Fibroblast of gingiva (primary cell): ENCODE data around the gene RUSC1.
A peak's percentile ranks its signal among the peaks of the same experiment; 100 is the strongest.
"Not testable (repeated sequence)": the region's sequence is repeated elsewhere in the genome, so short reads cannot be mapped to it uniquely, and the experiment has no call there.

Source experiments
- DNase-seq: peaks from one replicate; pipeline ENCODE4 v3.0.0-alpha.2; 2011; ENCODE audit warnings: low read depth

RUSC1 gene

DNA sequence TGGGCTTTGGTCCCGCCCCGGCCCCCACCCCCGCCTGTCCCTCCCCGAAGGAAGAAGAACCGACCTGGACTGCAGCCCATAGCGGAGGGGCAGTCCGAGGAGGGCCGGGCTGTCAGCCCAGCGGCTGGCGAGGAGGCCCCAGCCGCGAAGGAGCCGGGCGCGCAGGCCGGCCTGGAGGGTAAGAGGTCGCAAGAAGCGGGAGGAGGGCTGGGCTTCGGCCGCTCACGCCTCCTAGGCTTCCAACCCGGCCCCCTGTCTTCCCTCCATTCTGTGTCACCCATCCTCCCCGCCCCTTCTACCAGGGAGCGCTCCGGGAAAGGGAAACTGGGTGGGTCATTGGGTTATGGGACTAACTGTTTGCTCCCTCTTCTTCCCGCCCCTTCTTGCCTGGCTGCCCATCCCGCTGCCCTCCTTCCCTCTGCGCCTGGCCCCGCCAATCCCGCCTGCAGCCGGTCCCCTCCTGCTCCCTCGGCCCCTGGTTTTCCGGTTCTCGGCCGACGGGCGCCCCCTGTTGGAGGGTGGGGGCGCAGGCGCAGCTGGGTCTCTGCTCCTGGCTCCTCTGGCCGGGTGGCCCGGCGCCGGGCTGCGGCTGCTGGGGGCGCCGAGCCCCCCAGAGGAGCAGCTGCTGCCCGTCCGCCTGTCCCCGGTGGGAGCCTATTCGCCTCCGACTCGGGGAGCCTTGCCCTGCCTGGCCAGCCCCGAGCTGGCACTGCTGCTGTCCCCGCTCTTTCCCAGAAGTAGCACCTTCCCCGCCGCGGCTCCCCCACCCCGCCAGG lies 2.4 kb downstream of the RUSC1 start:
- DNase-seq: peak; percentile 98

DNA sequence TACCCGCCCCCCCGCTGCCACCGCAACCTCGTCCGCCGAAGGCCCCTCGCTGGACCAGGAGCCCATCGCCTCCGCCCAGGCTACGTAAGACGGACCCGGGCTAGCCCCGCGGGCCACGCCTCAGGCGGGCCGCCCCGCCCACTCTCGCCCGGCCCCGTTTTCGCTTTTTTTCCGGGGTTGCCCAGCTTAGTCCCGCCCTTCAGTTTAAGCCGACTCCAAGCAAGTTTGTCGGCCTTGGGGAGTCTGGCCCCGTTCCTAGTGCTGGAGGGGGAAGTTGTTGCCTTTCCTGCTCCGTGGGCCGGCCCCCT lies 3.0 kb downstream of the RUSC1 start:
- peak; percentile 92 for DNase-seq

DNA sequence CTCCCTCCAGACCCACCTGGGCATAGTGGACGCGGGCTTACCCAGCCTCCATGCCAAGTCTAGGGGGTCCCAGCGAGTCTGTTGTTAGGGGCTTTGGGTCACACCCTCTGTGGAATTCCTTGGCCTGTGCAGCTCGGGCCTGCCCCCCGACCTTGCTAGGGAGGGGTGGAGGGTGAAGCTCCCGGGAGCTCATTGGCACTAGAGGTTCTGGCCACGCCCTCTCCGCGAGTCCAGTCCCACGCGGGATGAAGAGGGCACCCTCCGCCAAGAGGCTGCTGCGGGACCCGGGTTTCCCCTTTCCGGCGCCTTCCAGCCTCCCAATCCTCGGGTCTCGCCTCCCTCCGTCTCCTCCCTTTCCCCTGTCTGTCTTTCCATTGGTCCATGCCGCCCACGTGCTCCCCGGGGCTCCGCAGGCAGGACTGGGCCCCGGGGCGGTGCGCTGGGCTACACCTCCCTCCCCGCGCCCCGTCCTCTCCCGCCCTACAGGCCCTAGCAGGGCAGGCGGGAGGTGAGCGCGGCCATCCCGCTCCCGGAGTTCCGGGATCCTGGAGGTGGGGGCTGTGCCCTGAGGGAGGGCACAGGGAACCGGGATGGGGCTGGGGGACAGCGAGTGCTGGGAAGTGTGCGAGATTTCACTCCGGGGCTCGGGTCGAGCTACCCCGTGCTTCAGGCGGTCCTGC lies 3.5 kb downstream of the RUSC1 start:
- DNase-seq: peak; percentile 98

DNA sequence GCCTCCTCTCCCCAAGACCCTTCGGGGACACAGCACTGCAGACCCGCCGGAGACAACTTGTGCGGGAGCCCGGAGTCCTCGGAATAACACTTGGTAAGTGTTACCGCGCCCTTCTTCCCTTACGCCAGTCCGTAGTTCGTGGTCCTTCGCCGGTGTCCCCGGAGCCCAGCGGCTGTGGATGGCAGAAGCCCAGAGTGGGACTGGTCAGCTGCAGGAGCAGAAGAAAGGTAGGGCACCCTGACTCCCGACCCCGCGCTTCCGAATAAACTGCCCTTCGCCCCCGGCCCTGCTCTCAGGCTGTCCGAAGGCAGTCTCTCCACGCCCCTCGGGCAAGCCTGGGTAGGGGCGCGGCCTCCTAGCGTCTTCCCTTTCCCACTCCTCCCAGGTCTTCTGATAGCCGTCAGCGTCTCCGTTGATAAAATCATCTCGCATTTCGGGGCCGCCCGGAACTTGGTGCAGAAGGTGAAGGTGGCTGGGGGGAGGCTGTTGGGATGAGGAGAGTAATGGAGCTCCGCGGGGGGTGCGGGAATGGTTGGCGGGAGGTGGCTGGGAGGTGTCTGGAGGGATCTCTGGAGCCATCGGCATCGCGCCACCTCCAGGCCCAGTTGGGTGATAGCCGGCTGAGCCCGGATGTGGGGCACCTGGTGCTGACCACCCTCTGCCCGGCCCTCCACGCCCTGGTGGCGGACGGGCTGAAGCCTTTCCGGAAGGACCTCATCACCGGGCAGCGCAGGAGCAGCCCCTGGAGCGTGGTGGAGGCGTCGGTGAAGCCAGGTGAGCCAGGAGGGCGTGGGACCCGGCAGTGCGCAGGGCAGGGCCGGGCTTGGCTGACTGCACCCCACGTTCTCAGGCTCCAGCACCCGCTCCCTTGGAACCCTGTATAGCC lies 4.3 kb downstream of the RUSC1 start:
- peak; percentile 32 for DNase-seq

DNA sequence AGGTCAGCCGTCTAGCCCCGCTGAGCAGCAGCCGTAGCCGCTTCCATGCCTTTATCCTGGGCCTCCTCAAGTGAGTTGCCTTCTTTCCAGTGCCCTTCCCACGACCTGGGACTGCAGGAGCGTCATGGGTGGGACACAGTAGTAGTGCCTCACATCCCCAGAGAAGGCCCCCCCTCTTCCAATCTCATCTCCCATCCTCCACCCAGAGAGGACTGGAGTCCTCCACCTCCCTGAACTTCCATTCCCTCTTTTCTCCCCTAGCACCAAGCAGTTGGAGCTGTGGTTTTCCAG lies 4.9 kb downstream of the RUSC1 start:
- DNase-seq: no peak

DNA sequence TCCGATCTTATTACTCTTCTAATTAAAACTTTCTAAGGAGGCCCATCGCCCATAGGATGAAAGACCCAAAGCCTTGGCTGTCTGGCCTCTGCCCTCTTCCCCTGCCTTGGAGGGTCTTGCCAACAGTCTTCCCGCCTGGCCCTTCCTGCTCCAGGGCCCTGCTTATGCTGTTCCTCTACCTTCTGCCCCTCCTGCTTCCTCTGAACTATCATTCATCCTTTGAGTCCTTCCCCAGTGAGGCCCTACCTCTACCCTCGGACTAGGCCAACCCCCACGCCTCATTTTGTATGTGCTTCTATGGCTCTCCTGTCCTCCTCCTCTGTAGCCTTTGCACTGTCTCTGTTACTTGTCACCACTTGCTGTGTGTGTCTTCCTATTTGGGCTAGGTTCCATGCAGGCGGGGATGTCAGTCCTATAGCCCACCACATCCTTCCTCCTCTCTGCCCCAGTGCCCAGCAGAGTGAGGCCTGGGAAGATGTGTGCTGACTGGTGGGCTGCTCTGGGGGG lies 5.4 kb downstream of the RUSC1 start:
- no peak for DNase-seq

DNA sequence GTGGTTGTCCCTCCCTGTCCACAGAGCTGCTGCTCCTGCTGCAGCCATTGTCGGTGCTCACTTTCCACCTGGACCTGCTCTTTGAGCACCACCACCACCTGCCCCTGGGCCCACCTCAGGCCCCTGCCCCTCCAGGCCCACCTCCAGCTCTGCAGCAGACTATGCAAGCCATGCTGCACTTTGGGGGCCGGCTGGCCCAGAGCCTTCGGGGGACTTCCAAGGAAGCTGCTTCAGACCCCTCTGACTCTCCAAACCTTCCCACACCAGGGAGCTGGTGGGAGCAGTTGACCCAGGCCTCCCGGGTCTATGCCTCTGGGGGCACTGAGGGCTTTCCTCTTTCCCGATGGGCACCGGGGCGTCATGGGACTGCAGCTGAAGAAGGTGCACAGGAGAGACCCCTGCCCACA lies 5.9 kb downstream of the RUSC1 start:
- no peak for DNase-seq

DNA sequence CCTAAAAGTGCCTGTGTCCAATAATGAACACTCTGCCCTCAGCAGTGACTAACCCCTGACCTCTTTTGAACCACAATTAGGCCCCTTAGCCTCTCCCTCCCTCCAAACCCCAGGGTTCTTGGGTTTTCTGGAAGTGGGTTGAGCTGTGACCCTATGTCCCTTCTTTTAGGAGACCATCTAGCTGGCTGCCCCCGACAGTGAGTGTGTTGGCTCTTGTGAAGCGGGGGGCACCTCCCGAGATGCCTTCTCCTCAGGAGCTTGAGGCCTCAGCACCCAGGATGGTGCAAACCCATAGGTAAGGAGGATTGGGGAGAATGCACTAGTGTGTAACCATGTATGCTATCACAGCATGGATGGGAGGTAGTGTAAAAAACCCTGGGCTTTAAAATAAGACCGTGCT lies 7.3 kb downstream of the RUSC1 start:
- DNase-seq: no peak

DNA sequence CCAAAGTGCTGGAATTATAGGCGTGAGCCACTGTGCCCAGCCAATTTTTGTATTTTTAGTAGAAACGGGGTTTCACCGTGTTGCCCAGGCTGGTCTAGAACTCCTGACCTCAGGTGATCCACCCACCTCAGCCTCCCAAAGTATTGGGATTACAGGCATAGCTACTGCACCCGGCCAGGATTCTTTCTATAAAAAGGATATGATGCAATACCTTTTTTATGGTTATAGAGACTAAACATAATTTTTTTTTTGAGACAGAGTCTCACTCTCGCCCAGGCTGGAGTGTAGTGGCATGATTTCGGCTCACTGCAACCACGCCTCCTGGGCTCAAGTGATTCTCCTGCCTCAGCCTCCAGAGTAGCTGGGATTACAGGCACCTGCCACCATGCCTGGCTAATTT lies 8.2 kb downstream of the RUSC1 start:
- DNase-seq: not testable (repeated sequence)

DNA sequence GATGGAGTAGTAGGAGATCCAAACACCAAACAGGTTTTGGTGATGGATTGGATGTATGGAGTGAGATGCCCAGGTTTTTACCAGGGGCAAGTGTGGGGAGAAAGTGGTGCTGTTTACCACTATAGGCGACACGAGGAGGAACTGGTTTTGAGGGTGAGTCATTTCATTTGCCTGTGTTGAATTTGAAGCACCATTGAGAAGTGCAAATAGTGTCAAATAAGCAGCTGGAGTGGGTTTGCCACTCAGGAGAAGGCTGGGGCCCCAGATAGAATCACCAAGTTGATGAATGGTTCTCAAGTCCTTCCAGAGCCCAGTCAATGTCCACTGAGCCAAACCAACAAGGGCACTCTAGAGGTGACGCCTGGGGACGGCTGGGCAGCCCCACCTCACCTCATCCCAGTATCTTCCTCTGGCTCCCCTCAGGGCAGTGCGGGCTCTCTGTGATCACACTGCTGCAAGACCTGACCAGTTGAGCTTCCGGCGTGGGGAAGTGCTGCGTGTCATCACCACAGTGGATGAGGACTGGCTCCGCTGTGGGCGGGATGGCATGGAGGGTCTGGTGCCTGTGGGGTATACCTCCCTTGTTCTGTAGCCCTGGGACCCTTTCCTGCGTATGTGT lies 9.4 kb downstream of the RUSC1 start:
- DNase-seq: no peak

DNA sequence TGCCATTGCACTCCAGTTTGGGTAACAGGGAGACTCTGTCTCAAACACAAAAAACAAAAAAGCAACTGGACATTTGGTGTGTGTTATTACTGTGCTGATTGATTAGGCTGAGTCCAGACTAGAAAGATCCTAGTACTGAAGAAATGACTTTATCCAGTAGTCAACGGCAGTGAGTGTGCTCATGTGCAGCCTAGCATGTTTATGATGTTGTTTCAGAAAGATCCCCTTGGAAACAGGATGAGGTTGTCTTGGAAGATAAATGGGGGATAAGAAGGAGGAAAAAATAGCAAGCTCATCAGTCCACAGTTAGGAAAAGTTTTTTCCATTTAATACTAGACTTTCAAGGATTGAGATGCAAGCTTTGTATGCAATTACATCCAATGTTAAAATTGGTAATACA lies 14.3 kb downstream of the RUSC1 start:
- no peak for DNase-seq

DNA sequence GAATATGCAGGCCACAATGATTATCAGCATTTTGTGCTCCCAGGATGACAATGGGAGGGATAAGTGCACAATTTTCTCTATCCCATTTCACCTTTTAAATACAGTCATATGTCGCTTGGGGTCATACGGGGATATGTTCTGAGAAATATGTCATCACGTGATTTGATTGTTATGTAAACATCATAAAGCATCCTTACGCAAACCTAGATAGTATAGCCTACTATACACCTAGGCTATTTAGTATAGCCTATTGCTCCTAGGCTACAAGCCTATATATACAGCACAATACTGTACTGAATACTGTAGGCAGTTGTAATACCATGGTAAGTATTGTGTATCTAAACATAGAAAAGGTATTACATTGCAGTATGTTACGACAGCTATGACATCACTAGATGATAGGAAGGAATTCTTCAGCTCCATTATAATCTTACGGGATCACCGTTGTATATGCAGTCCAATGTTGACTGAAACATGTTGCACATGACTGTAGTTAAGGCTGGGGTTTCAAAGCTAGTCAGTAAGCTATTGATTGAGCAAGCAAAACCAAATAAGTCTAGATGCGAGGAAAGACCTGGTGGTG lies 18.9 kb downstream of the RUSC1 start:
- DNase-seq: peak; percentile 51

DNA sequence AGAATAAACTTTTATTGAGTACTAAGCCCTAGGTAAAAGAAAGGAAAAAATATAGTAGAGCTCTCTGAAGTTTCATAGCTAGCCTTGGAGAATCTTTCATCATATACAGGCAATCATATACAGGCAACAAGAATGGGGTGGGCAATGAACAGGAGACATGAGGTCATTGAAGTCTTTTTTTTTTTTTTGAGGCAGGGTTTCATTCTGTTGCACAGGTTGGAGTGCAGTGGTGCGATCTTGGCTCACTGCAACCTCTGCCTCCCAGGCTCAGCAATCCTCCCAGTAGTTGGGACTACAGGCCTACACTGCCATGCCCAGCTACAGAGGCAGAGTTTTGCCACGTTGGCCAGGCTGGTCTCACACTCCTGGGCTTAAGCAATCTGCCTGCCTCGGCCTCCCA lies 22.1 kb downstream of the RUSC1 start:
- DNase-seq: no peak

DNA sequence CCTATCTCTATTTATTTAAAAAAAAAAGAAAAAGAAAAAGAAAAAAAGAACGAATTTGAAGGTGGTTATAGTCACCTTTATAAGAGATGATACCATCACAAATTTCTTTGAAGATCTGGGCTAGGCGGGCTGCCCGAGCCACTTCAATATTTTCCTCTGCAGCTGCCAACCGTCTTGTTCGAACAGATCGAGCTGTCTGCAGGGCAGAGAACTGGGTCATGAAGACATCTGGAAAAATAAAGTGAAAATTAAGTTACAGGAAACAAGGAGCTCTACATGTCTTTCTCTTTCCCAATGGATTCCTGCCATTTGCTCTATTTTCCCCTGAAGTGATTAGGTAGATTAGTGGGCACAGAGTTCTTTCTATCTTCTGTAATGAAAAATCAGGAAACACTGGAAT lies 31.9 kb downstream of the RUSC1 start:
- no peak for DNase-seq

DNA sequence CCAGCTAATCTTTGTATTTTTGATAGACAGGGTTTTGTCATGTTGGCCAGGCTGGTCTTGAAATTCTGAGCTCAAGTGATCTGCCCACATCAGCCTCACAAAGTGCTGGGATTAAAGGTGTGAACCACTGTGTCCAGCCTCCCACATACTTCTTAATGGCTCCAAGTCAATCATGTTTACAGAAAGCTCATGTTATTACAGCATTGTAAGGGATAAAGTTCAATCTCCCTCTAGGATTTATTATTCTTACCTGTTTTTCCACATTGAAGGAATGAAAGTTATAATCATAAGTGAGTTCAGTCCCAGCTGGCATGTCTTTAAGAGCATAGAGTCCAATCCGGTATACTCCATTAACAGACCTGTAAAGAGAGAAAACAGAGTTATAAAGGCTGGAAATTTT lies 39.4 kb downstream of the RUSC1 start:
- no peak for DNase-seq

DNA sequence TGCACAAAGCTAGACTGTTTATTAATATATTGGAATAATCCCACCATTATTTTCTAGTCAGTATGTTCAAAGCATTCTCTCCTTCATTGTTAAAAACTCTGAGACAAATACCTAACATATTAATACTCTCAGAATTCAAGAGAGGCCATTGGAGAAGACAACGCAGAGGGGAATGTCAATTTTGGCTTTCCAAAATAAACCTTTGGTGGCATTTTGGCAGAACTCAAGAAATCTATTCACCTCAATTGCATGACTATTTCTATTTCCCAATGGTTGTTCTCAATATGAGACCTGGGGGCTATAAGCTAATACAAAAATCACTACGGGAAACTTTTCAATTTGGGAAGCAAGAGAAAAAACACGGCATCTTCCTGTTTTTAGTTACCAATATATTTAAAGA lies 58.5 kb downstream of the RUSC1 start:
- DNase-seq: peak; percentile 43

DNA sequence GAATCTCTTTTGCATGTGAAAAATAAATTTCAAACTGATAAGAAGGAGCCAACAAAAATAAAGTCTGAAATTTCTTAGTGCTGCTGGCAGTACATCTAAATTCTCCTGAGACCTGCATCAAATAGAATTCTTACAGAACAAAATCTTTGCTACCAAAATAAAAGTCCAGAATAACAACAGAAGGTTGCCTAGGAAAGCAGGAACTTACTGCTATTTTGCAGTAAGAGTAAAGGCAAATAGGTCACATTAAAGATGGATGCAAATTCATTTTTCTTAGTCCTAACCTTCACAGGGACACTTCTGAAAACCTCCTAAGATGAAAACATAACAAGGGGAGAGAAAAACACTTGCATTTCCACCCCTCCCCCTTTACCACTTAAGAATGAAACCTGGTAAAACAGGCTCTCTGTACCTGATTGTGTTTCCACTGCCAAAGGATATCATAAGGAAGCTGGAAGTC lies 59.0 kb downstream of the RUSC1 start:
- DNase-seq: peak; percentile 87
